GM13976 (cell line): ENCODE measurements around the gene HS6ST1.

Experiments
- DNase-seq: peaks from one replicate; pipeline ENCODE4 v3.0.0; 2012; ENCODE audit warnings: low spot score
- CTCF ChIP-seq: IDR thresholded peaks from 2 replicates; pipeline ENCODE4 v1.5.1; 2012; ENCODE audit warnings: borderline replicate concordance, mild to moderate bottlenecking; ENCODE audit not compliant: insufficient read depth; ENCODE audit errors: extremely low read depth, missing control alignments, control extremely low read depth
- in situ Hi-C: fragments of 300-500 bp; cut with MboI; formaldehyde crosslinking; loops from one replicate; pipeline ENCODE4 v1.12.0; 2022; ENCODE audit warnings: low sequenced_read_pairs, mixed read lengths, inconsistent platforms; ENCODE audit not compliant: unreplicated experiment

Gene HS6ST1

GRCh38 chr2:128316777-128317180 is 1.9 kb downstream of the HS6ST1 start:
- TF ChIP-seq CTCF: no peak
- in situ Hi-C loops: no loop called here
- no peak for DNase-seq

- TF ChIP-seq CTCF: no peak
- in situ Hi-C loops: no loop called here
Measured at GRCh38 chr2:128315829-128316776, 2.6 kb downstream of the HS6ST1 start.

GRCh38 chr2:128315122-128315828 is 3.4 kb downstream of the HS6ST1 start:
- TF ChIP-seq CTCF: no peak
- peak; percentile 23 for DNase-seq
- in situ Hi-C loops: no loop called here

More at GRCh38 chr2:128315829-128316776, 2.6 kb downstream of the HS6ST1 start:
- peak; percentile 15 for DNase-seq

GRCh38 chr2:128314348-128315121 is 4.1 kb downstream of the HS6ST1 start:
- in situ Hi-C loops: no loop called here
- DNase-seq: no peak
- no peak for TF ChIP-seq CTCF

GRCh38 chr2:128313931-128314347 is 4.7 kb downstream of the HS6ST1 start:
- DNase-seq: peak; percentile 17
- in situ Hi-C loops: no loop called here
- TF ChIP-seq CTCF: no peak
